Panc1 (cell line): ENCODE measurements around the gene TNNC1. TPM values are rescaled to one million over a fixed set of nuclear protein-coding genes. Genes with fewer than 3 reads are reported as not detected.

ENCODE experiments used
- ATAC-seq: fragments of 200-7000 bp; cut with Tn5 transposase; 2 replicates; pipeline ENCODE4 v1.9.1; 2020; ENCODE audit warnings: mild to moderate bottlenecking, moderate library complexity
- BruUV-seq: library from RNA; stranded (reverse); fragments of 400-500 nt; replicated peaks from 2 replicates; lab custom pipeline; 2021; lab: Mats Ljungman, UMichigan
- CTCF ChIA-PET: fragments of 300-600 bp; sonication (Branson Sonifier 250); formaldehyde crosslinking; loops from one replicate; lab custom pipeline; 2022; ENCODE audit warnings: antibody characterized with exemption; lab: Charles Lee
- POLR2A ChIA-PET: fragments of 300-600 bp; sonication (Branson Sonifier 250); formaldehyde crosslinking; loops from one replicate; lab custom pipeline; 2022; ENCODE audit warnings: antibody characterized with exemption; lab: Charles Lee
- DNase-seq: peaks from one replicate; pipeline ENCODE4 v3.0.0-alpha.2; 2010; ENCODE audit warnings: low read depth, low spot score
- H3K27ac ChIP-seq: 2 replicates; pipeline ENCODE4 v1.5.1; 2011; ENCODE audit warnings: mild to moderate bottlenecking, low read length, inconsistent platforms
- H3K27me3 ChIP-seq: fragments of 200-500 bp; sonication (Bioruptor generic); 2 replicates; pipeline ENCODE4 v1.6.0; 2014; ENCODE audit warnings: low read length, inconsistent platforms; ENCODE audit not compliant: control insufficient read depth, insufficient read depth
- H3K36me3 ChIP-seq: fragments of 200-500 bp; sonication (Bioruptor generic); 2 replicates; pipeline ENCODE4 v1.5.1; 2014; ENCODE audit warnings: inconsistent platforms, mild to moderate bottlenecking, low read length, moderate library complexity; ENCODE audit not compliant: control insufficient read depth, insufficient read depth
- H3K4me1 ChIP-seq: 2 replicates; pipeline ENCODE4 v1.5.1; 2011; ENCODE audit warnings: inconsistent platforms, mild to moderate bottlenecking, low read length, moderate library complexity; ENCODE audit not compliant: control insufficient read depth, insufficient read depth
- H3K4me3 ChIP-seq, 2 experiments: 2 replicates each; pipeline ENCODE4 v1.5.1; 2011 to 2012; ENCODE audit warnings: low read depth in 2 of 2, low read length in 2 of 2, mild to moderate bottlenecking in 2 of 2, inconsistent platforms in 1 of 2, moderate library complexity in 1 of 2
- H3K9me3 ChIP-seq: fragments of 200-500 bp; sonication (Bioruptor generic); 2 replicates; pipeline ENCODE4 v1.5.1; 2014; ENCODE audit warnings: low read depth, mild to moderate bottlenecking, inconsistent platforms, low read length, moderate library complexity; ENCODE audit not compliant: control insufficient read depth, insufficient read depth
- POLR2AphosphoS5 ChIP-seq: IDR thresholded peaks from 2 replicates; pipeline ENCODE4 v1.6.1; 2012; ENCODE audit warnings: mild to moderate bottlenecking, low read depth, low read length, moderate library complexity
- REST ChIP-seq, 2 experiments: IDR thresholded peaks; 2 replicates each; pipeline ENCODE4 v1.6.1; 2011 to 2012; ENCODE audit warnings: low read depth in 2 of 2, control low read depth in 1 of 2, low read length in 1 of 2, mild to moderate bottlenecking in 1 of 2, moderate library complexity in 1 of 2; ENCODE audit not compliant: insufficient read depth in 1 of 2
- SIN3A ChIP-seq: IDR thresholded peaks from 2 replicates; pipeline ENCODE4 v1.6.1; 2012; ENCODE audit warnings: low read depth, mild to moderate bottlenecking, low read length, moderate library complexity, borderline replicate concordance; ENCODE audit not compliant: insufficient read depth
- TCF7L2 ChIP-seq: IDR thresholded peaks from 2 replicates; pipeline ENCODE4 v1.6.1; 2011; ENCODE audit warnings: mild to moderate bottlenecking, low read depth, low read length, inconsistent platforms
- in situ Hi-C: cut with HindIII; loops from 2 replicates; pipeline ENCODE4 v1.10.0; 2016; ENCODE audit warnings: low sequenced_read_pairs, low pct_unique_long_range_greater_than_20kb
- intact Hi-C: fragments of 100-400 bp; cut with micrococcal nuclease; formaldehyde crosslinking; loops from one replicate; pipeline ENCODE4 v1.10.0; 2022; ENCODE audit not compliant: unreplicated experiment
- total RNA-seq: library from RNA; stranded (reverse); gene quantifications from one replicate; pipeline ENCODE4 v1.2.1, GENCODE V29; 2021; ENCODE audit not compliant: unreplicated experiment
- TF ChIP-seq, protein P1 (sequence below): fragments of 450-650 bp; IDR thresholded peaks from 2 replicates; pipeline ENCODE4 v1.5.1; 2017; ENCODE audit warnings: mild to moderate bottlenecking

Gene TNNC1
- total RNA-seq, 1 experiment from 2014 or later = 5.2 TPM

GRCh38 chr3:52490035-52490938 is 36.4 kb upstream of the TNNC1 start:
- intact Hi-C loops = no loop called here
- Histone ChIP-seq H3K27ac (no peak overlapping the region), H3K27me3 (no peaks in the 10 kb centered on the region), H3K4me1 (no peaks in the 10 kb centered on the region), H3K9me3 (no peaks in the 10 kb centered on the region), H3K36me3 (no peaks in the 10 kb centered on the region), H3K4me3 (no peak overlapping the region)
- CTCF ChIA-PET = interaction anchor here (0.5 kb wide), 1 partner anchor 101 kb away, joined by 3 read pairs; no protein-coding TSS in a partner anchor
- no TSS peak for BruUV-seq
- POLR2A ChIA-PET = no interaction called here
- ATAC-seq = no peak
- DNase-seq = no peak
- in situ Hi-C loops = no loop called here
- TF ChIP-seq TCF7L2 = no peak
- no peak for TF ChIP-seq SIN3A
- TF ChIP-seq REST (IDR thresholded peaks at IDR 0.05; ENCODE audit: insufficient read depth in 1 of 2, low read depth in 2 of 2, low read length in 1 of 2) = no peak
- no peak for TF ChIP-seq POLR2AphosphoS5
- TF ChIP-seq, protein P1, sequence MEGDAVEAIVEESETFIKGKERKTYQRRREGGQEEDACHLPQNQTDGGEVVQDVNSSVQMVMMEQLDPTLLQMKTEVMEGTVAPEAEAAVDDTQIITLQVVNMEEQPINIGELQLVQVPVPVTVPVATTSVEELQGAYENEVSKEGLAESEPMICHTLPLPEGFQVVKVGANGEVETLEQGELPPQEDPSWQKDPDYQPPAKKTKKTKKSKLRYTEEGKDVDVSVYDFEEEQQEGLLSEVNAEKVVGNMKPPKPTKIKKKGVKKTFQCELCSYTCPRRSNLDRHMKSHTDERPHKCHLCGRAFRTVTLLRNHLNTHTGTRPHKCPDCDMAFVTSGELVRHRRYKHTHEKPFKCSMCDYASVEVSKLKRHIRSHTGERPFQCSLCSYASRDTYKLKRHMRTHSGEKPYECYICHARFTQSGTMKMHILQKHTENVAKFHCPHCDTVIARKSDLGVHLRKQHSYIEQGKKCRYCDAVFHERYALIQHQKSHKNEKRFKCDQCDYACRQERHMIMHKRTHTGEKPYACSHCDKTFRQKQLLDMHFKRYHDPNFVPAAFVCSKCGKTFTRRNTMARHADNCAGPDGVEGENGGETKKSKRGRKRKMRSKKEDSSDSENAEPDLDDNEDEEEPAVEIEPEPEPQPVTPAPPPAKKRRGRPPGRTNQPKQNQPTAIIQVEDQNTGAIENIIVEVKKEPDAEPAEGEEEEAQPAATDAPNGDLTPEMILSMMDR = no peak

GRCh38 chr3:52489453-52489852 is 35.6 kb upstream of the TNNC1 start:
- no TSS peak for BruUV-seq
- no peaks in the 10 kb centered on the region for H3K9me3 ChIP-seq
- H3K4me3 ChIP-seq = no peak overlapping the region
- ChIA-PET POLR2A (no interaction called here), CTCF (interaction anchor here (0.5 kb wide), 1 partner anchor 100 kb away, joined by 3 read pairs; no protein-coding TSS in a partner anchor)
- H3K36me3 ChIP-seq = no peaks in the 10 kb centered on the region
- DNase-seq = no peak
- intact Hi-C loops (no loop called here), in situ Hi-C loops (no loop called here)
- H3K27ac ChIP-seq = no peak overlapping the region
- ATAC-seq = no peak
- TF ChIP-seq POLR2AphosphoS5 (no peak), SIN3A (no peak), TCF7L2 (no peak), REST (IDR thresholded peaks at IDR 0.05; ENCODE audit: insufficient read depth in 1 of 2, low read depth in 2 of 2, low read length in 1 of 2) (no peak)
- TF ChIP-seq, protein P1 = no peak
- no peaks in the 10 kb centered on the region for H3K4me1 ChIP-seq
- no peaks in the 10 kb centered on the region for H3K27me3 ChIP-seq
